Fibroblast of lung (primary cell): ENCODE data around the gene ZNF823. TPM values are rescaled to one million over a fixed set of nuclear protein-coding genes. Genes with fewer than 3 reads are reported as not detected.

Source experiments
- DNase-seq, 2 donors: peaks; one replicate each; pipeline versions ENCODE4 v3.0.0 to v3.0.0-alpha.2; 2010; ENCODE audit warnings: low read depth in 2 of 2
- H2AFZ ChIP-seq: 2 replicates; pipeline ENCODE4 v1.5.1; 2012; ENCODE audit warnings: low read length, control low read depth, inconsistent platforms
- H3K27ac ChIP-seq: 2 replicates; pipeline ENCODE4 v1.5.1; 2011; ENCODE audit warnings: low read length, control low read depth; ENCODE audit not compliant: insufficient read depth
- H3K27me3 ChIP-seq: 2 replicates; pipeline ENCODE4 v1.5.1; 2011; ENCODE audit warnings: mild to moderate bottlenecking, low read length; ENCODE audit not compliant: control insufficient read depth, insufficient read depth
- H3K36me3 ChIP-seq: 2 replicates; pipeline ENCODE4 v1.5.1; 2011; ENCODE audit warnings: low read length; ENCODE audit not compliant: control insufficient read depth, insufficient read depth
- H3K4me1 ChIP-seq: 2 replicates; pipeline ENCODE4 v1.5.1; 2011; ENCODE audit warnings: low read length; ENCODE audit not compliant: control insufficient read depth, insufficient read depth; ENCODE audit errors: extremely low read depth
- H3K4me2 ChIP-seq: 2 replicates; pipeline ENCODE4 v1.5.1; 2011; ENCODE audit warnings: low read length, control low read depth; ENCODE audit not compliant: insufficient read depth; ENCODE audit errors: extremely low read depth
- H3K4me3 ChIP-seq, 4 experiments: fragments of 200-600 bp in 1 of 4; sonication (generic) in 1 of 4; replicated peaks in 1 of 4; 2 replicates each; pipeline ENCODE4 v1.5.1; 2011 to 2016; ENCODE audit warnings: low read length in 4 of 4, low read depth in 3 of 4, mild to moderate bottlenecking in 3 of 4, control low read depth in 2 of 4, inconsistent platforms in 1 of 4, mixed read lengths in 1 of 4; ENCODE audit not compliant: insufficient read depth in 1 of 4; ENCODE audit errors: control extremely low read depth in 1 of 4
- H3K79me2 ChIP-seq: 2 replicates; pipeline ENCODE4 v1.5.1; 2012; ENCODE audit warnings: mild to moderate bottlenecking, low read length, inconsistent platforms; ENCODE audit not compliant: control insufficient read depth, insufficient read depth
- H3K9ac ChIP-seq: 2 replicates; pipeline ENCODE4 v1.5.1; 2011; ENCODE audit warnings: mild to moderate bottlenecking, low read length, control low read depth; ENCODE audit not compliant: insufficient read depth
- H3K9me3 ChIP-seq: 2 replicates; pipeline ENCODE4 v1.5.1; 2012; ENCODE audit warnings: low read depth, low read length; ENCODE audit not compliant: control insufficient read depth, insufficient read depth
- H4K20me1 ChIP-seq: 2 replicates; pipeline ENCODE4 v1.5.1; 2011; ENCODE audit warnings: low read length; ENCODE audit not compliant: control insufficient read depth, insufficient read depth; ENCODE audit errors: extremely low read depth
- EZH2 ChIP-seq: IDR thresholded peaks from 2 replicates; pipeline ENCODE4 v1.5.1; 2012; ENCODE audit warnings: low read length, control low read depth, mild to moderate bottlenecking; ENCODE audit errors: missing control alignments
- polyA plus RNA-seq, 2 donors: library from polyadenylated mRNA; depleted of rRNA in 1 of 2; stranded (reverse) in 1 of 2; unstranded in 1 of 2; fragments of >200 nt; gene quantifications; 2 replicates each; pipeline ENCODE4 v1.2.1, GENCODE V29; 2011 to 2012; ENCODE audit warnings: missing spikeins in 1 of 2
- total RNA-seq: library from RNA; depleted of rRNA; stranded (reverse); fragments of >200 nt; gene quantifications from 2 replicates; pipeline ENCODE4 v1.2.1, GENCODE V29; 2014
- TF ChIP-seq, protein P1 (sequence below), 2 donors: IDR thresholded peaks in 1 of 2; conservative IDR thresholded peaks in 1 of 2; 1 replicate in 1 of 2; 2 replicates in 1 of 2; pipeline ENCODE4 v1.5.1; 2011 to 2012; ENCODE audit warnings: low read length in 2 of 2, control low read depth in 1 of 2, inconsistent platforms in 1 of 2, low read depth in 1 of 2, mild to moderate bottlenecking in 1 of 2

ZNF823 gene
- total and polyA plus RNA-seq, 2 donors (not counting 1 experiment from before 2014, with no cell fraction given): 3.4 to 5.3 TPM

DNA sequence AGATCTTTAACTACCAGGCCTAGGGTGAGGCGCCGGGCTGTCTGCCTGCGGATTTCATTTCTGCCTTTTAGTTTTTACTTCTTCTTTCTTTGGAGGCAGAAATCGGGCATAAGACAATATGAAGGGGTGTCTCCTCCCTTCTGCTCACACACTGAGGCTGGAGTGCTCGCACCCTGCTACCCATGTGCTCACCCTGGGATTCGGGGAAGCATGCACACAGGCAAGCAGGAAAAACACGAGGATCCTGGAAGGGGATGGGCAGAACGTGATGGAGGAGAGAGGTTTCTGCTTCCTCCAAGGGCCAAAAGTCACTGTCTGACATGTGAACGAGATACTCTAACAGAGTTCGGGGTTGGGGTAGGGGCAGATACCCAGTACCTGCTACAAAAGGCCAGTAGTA, 28.4 kb downstream of the ZNF823 start:
- Histone ChIP-seq H4K20me1 (no peaks in the 10 kb centered on the region), H3K79me2 (no peaks in the 10 kb centered on the region), H3K4me2 (no peak overlapping the region), H3K27me3 (no peaks in the 10 kb centered on the region), H3K27ac (no peak overlapping the region), H3K9me3 (no peaks in the 10 kb centered on the region), H3K9ac (no peak overlapping the region), H3K4me1 (no peaks in the 10 kb centered on the region), H3K4me3 (no peak overlapping the region), H2AFZ (no peak overlapping the region), H3K36me3 (no peaks in the 10 kb centered on the region)
- DNase-seq: no peak
- TF ChIP-seq, protein P1, sequence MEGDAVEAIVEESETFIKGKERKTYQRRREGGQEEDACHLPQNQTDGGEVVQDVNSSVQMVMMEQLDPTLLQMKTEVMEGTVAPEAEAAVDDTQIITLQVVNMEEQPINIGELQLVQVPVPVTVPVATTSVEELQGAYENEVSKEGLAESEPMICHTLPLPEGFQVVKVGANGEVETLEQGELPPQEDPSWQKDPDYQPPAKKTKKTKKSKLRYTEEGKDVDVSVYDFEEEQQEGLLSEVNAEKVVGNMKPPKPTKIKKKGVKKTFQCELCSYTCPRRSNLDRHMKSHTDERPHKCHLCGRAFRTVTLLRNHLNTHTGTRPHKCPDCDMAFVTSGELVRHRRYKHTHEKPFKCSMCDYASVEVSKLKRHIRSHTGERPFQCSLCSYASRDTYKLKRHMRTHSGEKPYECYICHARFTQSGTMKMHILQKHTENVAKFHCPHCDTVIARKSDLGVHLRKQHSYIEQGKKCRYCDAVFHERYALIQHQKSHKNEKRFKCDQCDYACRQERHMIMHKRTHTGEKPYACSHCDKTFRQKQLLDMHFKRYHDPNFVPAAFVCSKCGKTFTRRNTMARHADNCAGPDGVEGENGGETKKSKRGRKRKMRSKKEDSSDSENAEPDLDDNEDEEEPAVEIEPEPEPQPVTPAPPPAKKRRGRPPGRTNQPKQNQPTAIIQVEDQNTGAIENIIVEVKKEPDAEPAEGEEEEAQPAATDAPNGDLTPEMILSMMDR (conservative IDR thresholded peaks at IDR 0.05 in 1 of 2, IDR thresholded peaks at IDR 0.05 in 1 of 2; ENCODE audit: low read depth in 1 of 2, low read length in 2 of 2): no peak
- no peak for TF ChIP-seq EZH2

DNA sequence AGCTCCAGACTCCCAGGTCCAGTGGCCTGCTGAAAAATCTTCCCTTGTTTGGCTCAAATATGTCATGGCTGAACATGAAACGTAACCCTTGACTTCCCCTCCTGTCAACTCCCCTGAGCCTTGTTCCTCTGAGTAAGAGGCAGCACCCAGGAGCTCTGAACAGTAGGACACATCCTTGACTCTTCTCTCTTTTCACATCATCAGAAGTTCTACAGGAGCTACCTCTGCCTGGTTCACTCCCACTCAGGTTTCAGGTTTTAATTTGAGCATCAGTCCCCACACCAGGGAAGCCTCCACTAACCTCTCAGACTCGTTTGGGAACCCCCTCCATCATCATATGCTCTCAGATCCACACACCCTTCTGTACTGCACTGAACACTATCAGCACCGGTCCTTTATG, 30.3 kb downstream of the ZNF823 start:
- H3K4me2 ChIP-seq: no peak overlapping the region

DNA sequence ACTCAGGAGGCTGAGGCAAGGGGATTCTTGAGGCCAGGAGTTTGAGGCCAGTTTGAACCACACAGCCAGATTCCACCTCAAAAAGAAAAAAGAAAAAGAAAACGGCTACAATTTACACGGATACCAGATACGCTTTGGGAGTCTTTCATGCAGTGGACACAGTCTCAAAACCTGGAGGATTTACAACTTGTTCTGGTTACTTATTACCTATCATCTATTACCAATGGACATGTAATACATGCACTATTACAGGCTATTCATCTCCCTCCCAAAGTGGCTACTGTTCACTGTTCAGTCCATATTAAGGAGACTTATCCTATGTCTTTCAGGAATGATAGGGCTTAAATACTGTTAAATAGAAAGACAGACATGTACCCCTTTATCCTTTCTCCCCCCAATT, 33.3 kb downstream of the ZNF823 start:
- Histone ChIP-seq H3K4me1 (no peaks in the 10 kb centered on the region), H3K4me2 (no peak overlapping the region), H3K27me3 (no peaks in the 10 kb centered on the region), H4K20me1 (no peaks in the 10 kb centered on the region), H3K27ac (no peak overlapping the region), H3K9me3 (no peaks in the 10 kb centered on the region), H3K36me3 (no peaks in the 10 kb centered on the region), H2AFZ (no peak overlapping the region), H3K79me2 (no peaks in the 10 kb centered on the region), H3K4me3 (no peak overlapping the region), H3K9ac (no peak overlapping the region)
- no peak for DNase-seq
- TF ChIP-seq, protein P1 (conservative IDR thresholded peaks at IDR 0.05 in 1 of 2, IDR thresholded peaks at IDR 0.05 in 1 of 2; ENCODE audit: low read depth in 1 of 2, low read length in 2 of 2): no peak
- no peak for TF ChIP-seq EZH2

More for the DNA sequence above, 30.3 kb downstream of the ZNF823 start:
- H3K4me3 ChIP-seq: no peak overlapping the region
- H3K27ac ChIP-seq: no peak overlapping the region
- H3K9ac ChIP-seq: no peak overlapping the region
- H3K27me3 ChIP-seq: no peaks in the 10 kb centered on the region
- no peak for DNase-seq
- no peak overlapping the region for H2AFZ ChIP-seq
- no peaks in the 10 kb centered on the region for H3K36me3 ChIP-seq
- H3K4me1 ChIP-seq: no peaks in the 10 kb centered on the region
- H3K79me2 ChIP-seq: no peaks in the 10 kb centered on the region
- H3K9me3 ChIP-seq: no peaks in the 10 kb centered on the region
- TF ChIP-seq, protein P1 (conservative IDR thresholded peaks at IDR 0.05 in 1 of 2, IDR thresholded peaks at IDR 0.05 in 1 of 2; ENCODE audit: low read depth in 1 of 2, low read length in 2 of 2): no peak
- no peak for TF ChIP-seq EZH2
- no peaks in the 10 kb centered on the region for H4K20me1 ChIP-seq
